DOHH2 (cell line): ENCODE results near the gene TRPM4.
A peak's percentile ranks its signal among the peaks of the same experiment; 100 is the strongest.

Experiments used
- H3F3A ChIP-seq: fragments of 200-600 bp; sonication (generic), shearing (Covaris generic); 2 replicates; pipeline ENCODE4 v1.6.0; 2016; ENCODE audit warnings: antibody characterized with exemption, mild to moderate bottlenecking; ENCODE audit not compliant: control insufficient read depth, insufficient read depth
- H3K27ac ChIP-seq: fragments of 200-600 bp; sonication (generic); 2 replicates; pipeline ENCODE4 v1.5.1; 2014; ENCODE audit warnings: low read depth, mild to moderate bottlenecking, low read length, moderate library complexity
- H3K27me3 ChIP-seq: fragments of 200-600 bp; sonication (generic); 2 replicates; pipeline ENCODE4 v1.6.1; 2014; ENCODE audit warnings: mild to moderate bottlenecking, low read length, mixed read lengths; ENCODE audit not compliant: control insufficient read depth
- H3K36me3 ChIP-seq: fragments of 200-600 bp; sonication (generic); 2 replicates; pipeline ENCODE4 v1.6.1; 2014; ENCODE audit warnings: mild to moderate bottlenecking, low read length, moderate library complexity, mixed read lengths; ENCODE audit not compliant: control insufficient read depth
- H3K4me1 ChIP-seq: fragments of 200-600 bp; sonication (generic); 2 replicates; pipeline ENCODE4 v1.6.1; 2014; ENCODE audit warnings: mild to moderate bottlenecking, low read length, mixed read lengths; ENCODE audit not compliant: control insufficient read depth
- H3K4me2 ChIP-seq: fragments of 200-600 bp; sonication (generic); 2 replicates; pipeline ENCODE4 v1.6.0; 2014; ENCODE audit warnings: mild to moderate bottlenecking, low read length, moderate library complexity
- H3K4me3 ChIP-seq: fragments of 200-600 bp; sonication (generic); 2 replicates; pipeline ENCODE4 v1.5.1; 2014; ENCODE audit warnings: mild to moderate bottlenecking, low read length, mixed read lengths
- H3K79me2 ChIP-seq: fragments of 200-600 bp; sonication (generic); 2 replicates; pipeline ENCODE4 v1.6.1; 2014; ENCODE audit warnings: mild to moderate bottlenecking, low read length, mixed read lengths; ENCODE audit not compliant: control insufficient read depth
- H3K9me2 ChIP-seq: fragments of 200-600 bp; sonication (generic); replicated peaks from 2 replicates; pipeline ENCODE4 v1.6.1; 2014; ENCODE audit warnings: mild to moderate bottlenecking, low read length, mixed read lengths; ENCODE audit not compliant: control insufficient read depth
- H3K9me3 ChIP-seq: fragments of 200-600 bp; sonication (generic); 2 replicates; pipeline ENCODE4 v1.6.1; 2014; ENCODE audit warnings: antibody characterized with exemption, low read length, mixed read lengths; ENCODE audit not compliant: control insufficient read depth, insufficient read depth
- H4K20me1 ChIP-seq: fragments of 200-600 bp; sonication (generic); 2 replicates; pipeline ENCODE4 v1.6.0; 2014; ENCODE audit warnings: low read depth, mild to moderate bottlenecking, antibody characterized with exemption, low read length, moderate library complexity; ENCODE audit not compliant: control insufficient read depth, insufficient read depth
- EZH2phosphoT487 ChIP-seq: fragments of 200-600 bp; sonication (generic); IDR thresholded peaks from 2 replicates; pipeline ENCODE4 v1.6.1; 2017; ENCODE audit warnings: borderline replicate concordance, mild to moderate bottlenecking, antibody characterized with exemption, low read length, moderate library complexity, mixed read lengths
- TF ChIP-seq, protein P1 (sequence below): fragments of 200-600 bp; sonication (generic); IDR thresholded peaks from one replicate; pipeline ENCODE4 v1.5.1; 2014; ENCODE audit warnings: antibody characterized with exemption, mild to moderate bottlenecking, low read depth, low read length; ENCODE audit not compliant: poor library complexity, severe bottlenecking

The TRPM4 gene

DNA sequence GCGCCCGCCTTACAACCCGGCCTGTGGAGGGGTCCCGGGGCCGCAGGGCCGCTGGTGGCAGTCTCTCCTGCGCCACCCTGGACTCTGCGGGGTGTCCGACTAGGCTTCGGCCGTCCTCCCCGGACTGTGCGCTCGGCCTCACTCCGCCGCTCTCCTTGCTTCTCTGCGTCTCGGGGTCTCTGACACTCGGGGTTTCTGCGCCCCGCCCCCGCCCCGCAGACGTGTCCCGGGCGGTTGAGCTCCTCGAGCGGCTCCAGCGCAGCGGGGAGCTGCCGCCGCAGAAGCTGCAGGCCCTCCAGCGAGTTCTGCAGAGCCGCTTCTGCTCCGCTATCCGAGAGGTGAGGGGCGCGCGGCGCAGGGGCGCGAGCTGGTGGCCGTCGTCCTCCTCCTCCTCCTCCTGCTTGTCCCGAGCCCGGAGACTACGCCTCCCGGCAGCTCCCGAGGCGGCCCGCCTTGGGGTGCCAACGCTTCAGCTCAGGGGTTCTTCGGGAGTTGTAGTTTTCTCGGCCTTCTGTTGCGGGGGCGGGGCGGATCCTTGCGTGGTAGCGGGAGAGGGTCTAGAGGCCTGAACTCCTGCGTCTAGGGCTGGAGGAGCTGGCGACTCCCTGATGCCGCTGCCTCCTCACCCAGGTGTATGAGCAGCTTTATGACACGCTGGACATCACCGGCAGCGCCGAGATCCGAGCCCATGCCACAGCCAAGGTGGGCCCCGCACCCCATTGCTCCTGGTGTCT is 42.8 kb upstream of the TRPM4 start:
- Histone ChIP-seq H3K9me3 (no peaks in the 10 kb centered on the region), H3K27me3 (peaks cover 5% of the 10 kb centered on the region), H3K79me2 (no peaks in the 10 kb centered on the region), H3K36me3 (no peaks in the 10 kb centered on the region; the same call in 1 of the 2 replicates), H3K4me1 (peaks cover 28% of the 10 kb centered on the region), H3K27ac (no peak overlapping the region), H3K9me2 (no peaks in the 10 kb centered on the region), H3F3A (peaks cover 16% of the 10 kb centered on the region), H3K4me2 (peak overlapping the region; percentile 89), H3K4me3 (peak overlapping the region; percentile 73), H4K20me1 (no peaks in the 10 kb centered on the region)
- no peak for TF ChIP-seq EZH2phosphoT487
- TF ChIP-seq, protein P1, sequence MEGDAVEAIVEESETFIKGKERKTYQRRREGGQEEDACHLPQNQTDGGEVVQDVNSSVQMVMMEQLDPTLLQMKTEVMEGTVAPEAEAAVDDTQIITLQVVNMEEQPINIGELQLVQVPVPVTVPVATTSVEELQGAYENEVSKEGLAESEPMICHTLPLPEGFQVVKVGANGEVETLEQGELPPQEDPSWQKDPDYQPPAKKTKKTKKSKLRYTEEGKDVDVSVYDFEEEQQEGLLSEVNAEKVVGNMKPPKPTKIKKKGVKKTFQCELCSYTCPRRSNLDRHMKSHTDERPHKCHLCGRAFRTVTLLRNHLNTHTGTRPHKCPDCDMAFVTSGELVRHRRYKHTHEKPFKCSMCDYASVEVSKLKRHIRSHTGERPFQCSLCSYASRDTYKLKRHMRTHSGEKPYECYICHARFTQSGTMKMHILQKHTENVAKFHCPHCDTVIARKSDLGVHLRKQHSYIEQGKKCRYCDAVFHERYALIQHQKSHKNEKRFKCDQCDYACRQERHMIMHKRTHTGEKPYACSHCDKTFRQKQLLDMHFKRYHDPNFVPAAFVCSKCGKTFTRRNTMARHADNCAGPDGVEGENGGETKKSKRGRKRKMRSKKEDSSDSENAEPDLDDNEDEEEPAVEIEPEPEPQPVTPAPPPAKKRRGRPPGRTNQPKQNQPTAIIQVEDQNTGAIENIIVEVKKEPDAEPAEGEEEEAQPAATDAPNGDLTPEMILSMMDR = no peak

GRCh38 chr19:49116544-49116943 is 41.0 kb upstream of the TRPM4 start:
- no peak overlapping the region for H3K4me2 ChIP-seq

GRCh38 chr19:49117677-49118564 is 39.7 kb upstream of the TRPM4 start:
- Histone ChIP-seq H3K27ac (peak overlapping the region; percentile 63), H3K79me2 (no peaks in the 10 kb centered on the region), H4K20me1 (no peaks in the 10 kb centered on the region), H3K4me3 (peak overlapping the region; percentile 79), H3K36me3 (no peaks in the 10 kb centered on the region), H3K27me3 (peaks cover 18% of the 10 kb centered on the region), H3F3A (peaks cover 6% of the 10 kb centered on the region; the same call in 1 of the 2 replicates), H3K9me2 (no peaks in the 10 kb centered on the region), H3K4me1 (peaks cover 35% of the 10 kb centered on the region), H3K4me2 (peak overlapping the region; percentile 89), H3K9me3 (no peaks in the 10 kb centered on the region)
- TF ChIP-seq, protein P1 = no peak
- TF ChIP-seq EZH2phosphoT487 = no peak

More at GRCh38 chr19:49116544-49116943, 41.0 kb upstream of the TRPM4 start:
- peaks cover 7% of the 10 kb centered on the region for H3F3A ChIP-seq
- no peaks in the 10 kb centered on the region for H3K9me3 ChIP-seq
- no peaks in the 10 kb centered on the region for H3K36me3 ChIP-seq
- H3K4me1 ChIP-seq = peaks cover 35% of the 10 kb centered on the region
- peaks cover 18% of the 10 kb centered on the region for H3K27me3 ChIP-seq
- TF ChIP-seq, protein P1 = no peak
- no peak for TF ChIP-seq EZH2phosphoT487
- H3K79me2 ChIP-seq = no peaks in the 10 kb centered on the region
- H3K4me3 ChIP-seq = no peak overlapping the region
- no peaks in the 10 kb centered on the region for H4K20me1 ChIP-seq
- H3K9me2 ChIP-seq = no peaks in the 10 kb centered on the region
- H3K27ac ChIP-seq = no peak overlapping the region
